Measurements from ENCODE around the gene TTYH3. TPM values are rescaled to one million over a fixed set of nuclear protein-coding genes. Genes with fewer than 3 reads are reported as not detected.

The TTYH3 gene
- total and polyA plus RNA-seq, 8 donors = 82.9 to 153 (median 111) TPM

GRCh38 chr7:2619116-2619515, 12.7 kb upstream of the TTYH3 start:
- intact Hi-C loops (cut with DNase I) = no loop called here
- no peak overlapping the region for H3K27ac ChIP-seq
- TF ChIP-seq CTCF (IDR thresholded peaks at IDR 0.05) = no peak

DNA sequence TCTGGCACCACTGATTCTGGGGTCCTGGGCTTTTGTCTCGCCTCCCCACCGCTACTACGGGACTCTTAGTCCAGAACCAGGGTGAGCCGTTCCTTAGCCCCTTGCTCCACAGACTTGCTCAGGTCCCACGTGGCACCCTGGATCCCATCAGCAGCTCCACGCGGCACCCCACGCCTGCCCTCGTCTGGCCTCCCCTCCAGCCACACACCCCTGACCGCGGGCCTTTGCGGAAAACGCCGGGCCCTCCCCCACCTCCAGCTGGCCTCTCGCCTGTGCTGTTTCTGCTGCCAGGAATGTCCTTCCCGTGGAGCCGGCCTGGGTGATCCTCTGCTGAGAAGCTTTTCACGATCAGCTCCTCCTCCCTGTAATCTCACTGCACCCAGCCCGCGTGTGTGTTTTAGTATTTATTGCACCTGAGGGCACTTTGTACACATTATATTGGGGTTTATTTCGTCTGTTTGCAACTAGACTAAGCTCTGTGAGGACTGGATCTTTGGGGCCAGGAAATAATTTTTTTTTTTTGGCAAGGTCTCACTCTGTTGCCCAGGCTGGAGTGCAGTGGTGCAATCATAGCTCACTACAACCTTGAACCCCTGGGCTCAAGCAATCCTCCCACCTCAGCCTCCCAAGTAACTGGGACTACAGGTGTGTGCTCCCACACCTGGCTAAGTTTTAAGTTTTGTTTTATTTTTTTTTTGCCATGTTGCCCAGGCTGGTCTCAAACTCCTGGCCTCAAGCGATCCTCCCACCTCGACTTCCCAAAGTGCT, 10.5 kb upstream of the TTYH3 start:
- intact Hi-C loops (cut with DNase I) = no loop called here
- no peaks in the 10 kb centered on the region for H3K27me3 ChIP-seq
- DNase-seq = peak in 1 of 4 donors; percentile 83
- peaks cover 17 to 33% of the 10 kb centered on the region in 2 donors for H3K4me1 ChIP-seq
- H3K9me3 ChIP-seq = no peaks in the 10 kb centered on the region
- H3K4me3 ChIP-seq = no peak overlapping the region
- no peaks in the 10 kb centered on the region for H3K36me3 ChIP-seq
- peak; percentile 51 for ATAC-seq
- no peak for TF ChIP-seq CTCF (IDR thresholded peaks at IDR 0.05)
- no peak overlapping the region for H3K27ac ChIP-seq

More at GRCh38 chr7:2619116-2619515, 12.7 kb upstream of the TTYH3 start:
- ATAC-seq (no peak), DNase-seq (no peak)
- Histone ChIP-seq H3K36me3 (no peaks in the 10 kb centered on the region), H3K4me1 (peaks cover 22 to 40% of the 10 kb centered on the region in 2 donors), H3K9me3 (no peaks in the 10 kb centered on the region), H3K27me3 (no peaks in the 10 kb centered on the region), H3K4me3 (no peak overlapping the region)

DNA sequence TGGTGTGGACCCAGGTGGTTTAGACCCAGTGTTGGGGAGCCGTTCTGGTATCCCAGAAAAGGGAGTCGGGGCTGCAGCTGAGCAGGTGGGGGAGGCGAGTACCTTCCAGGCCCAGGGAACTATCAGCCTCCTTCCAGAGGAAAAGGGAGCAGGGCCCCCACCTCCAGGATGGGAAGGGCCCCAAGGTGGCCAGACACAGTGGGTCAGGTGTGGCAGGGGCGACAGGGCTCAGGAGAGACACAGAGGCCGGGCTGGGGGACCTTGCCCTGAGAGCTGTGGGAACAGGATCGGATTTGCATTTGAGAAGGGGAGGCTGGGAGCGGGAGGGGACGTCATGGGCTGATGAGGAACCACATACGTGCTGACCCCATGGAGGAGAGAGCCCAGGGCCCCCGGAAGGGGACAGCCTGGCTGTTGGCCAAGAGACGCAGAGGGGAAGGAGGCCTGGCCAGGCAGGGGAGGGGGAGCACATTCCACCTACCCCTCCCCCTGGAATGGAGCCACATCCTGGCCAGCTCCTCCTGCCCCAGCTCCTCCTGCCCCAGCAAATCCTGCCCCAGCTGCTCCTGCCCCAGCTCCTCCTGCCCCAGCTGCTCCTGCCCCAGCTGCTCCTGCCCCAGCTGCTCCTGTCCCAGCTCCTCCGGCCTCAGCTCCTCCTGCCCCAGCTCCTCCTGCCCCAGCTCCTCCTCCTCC, 9.7 kb upstream of the TTYH3 start:
- Histone ChIP-seq H3K9me3 (no peaks in the 10 kb centered on the region), H3K27me3 (no peaks in the 10 kb centered on the region), H3K4me1 (peaks cover 17 to 33% of the 10 kb centered on the region in 2 donors), H3K36me3 (no peaks in the 10 kb centered on the region), H3K27ac (no peak overlapping the region), H3K4me3 (no peak overlapping the region)
- intact Hi-C loops (cut with DNase I) = no loop called here
- no peak for TF ChIP-seq CTCF (IDR thresholded peaks at IDR 0.05)
- ATAC-seq (no peak), DNase-seq (peak in 2 of 4 donors; percentile 89 to 97)

GRCh38 chr7:2622869-2623697, 8.7 kb upstream of the TTYH3 start:
- no peaks in the 10 kb centered on the region for H3K36me3 ChIP-seq
- H3K4me3 ChIP-seq = no peak overlapping the region
- H3K4me1 ChIP-seq = peaks cover 17 to 33% of the 10 kb centered on the region in 2 donors
- H3K9me3 ChIP-seq = no peaks in the 10 kb centered on the region
- intact Hi-C loops (cut with DNase I) = no loop called here
- no peak overlapping the region for H3K27ac ChIP-seq
- no peak for TF ChIP-seq CTCF (IDR thresholded peaks at IDR 0.05)
- DNase-seq (peak in 2 of 4 donors; percentile 72 to 82), ATAC-seq (peak; percentile 75)
- H3K27me3 ChIP-seq = no peaks in the 10 kb centered on the region

- ATAC-seq (no peak), DNase-seq (no peak)
- H3K36me3 ChIP-seq = no peaks in the 10 kb centered on the region
- H3K4me1 ChIP-seq = peaks cover 14 to 33% of the 10 kb centered on the region in 2 donors
- no peak for TF ChIP-seq CTCF (IDR thresholded peaks at IDR 0.05)
- no peaks in the 10 kb centered on the region for H3K9me3 ChIP-seq
- intact Hi-C loops (cut with DNase I) = no loop called here
- H3K4me3 ChIP-seq = no peak overlapping the region
- no peak overlapping the region for H3K27ac ChIP-seq
- no peaks in the 10 kb centered on the region for H3K27me3 ChIP-seq
Observed at GRCh38 chr7:2623698-2624014, 8.1 kb upstream of the TTYH3 start.

Data from left lung (tissue), 10 donors.